Astrocyte of the hippocampus (primary cell): ENCODE measurements around the gene PNMA8C.
A peak's percentile ranks its signal among the peaks of the same experiment; 100 is the strongest.
"Not testable (repeated sequence)": the region's sequence is repeated elsewhere in the genome, so short reads cannot be mapped to it uniquely, and the experiment has no call there.

ENCODE experiments used
- DNase-seq: peaks from one replicate; pipeline ENCODE4 v3.0.0; 2011; ENCODE audit warnings: low read depth, low spot score

Gene PNMA8C

DNA sequence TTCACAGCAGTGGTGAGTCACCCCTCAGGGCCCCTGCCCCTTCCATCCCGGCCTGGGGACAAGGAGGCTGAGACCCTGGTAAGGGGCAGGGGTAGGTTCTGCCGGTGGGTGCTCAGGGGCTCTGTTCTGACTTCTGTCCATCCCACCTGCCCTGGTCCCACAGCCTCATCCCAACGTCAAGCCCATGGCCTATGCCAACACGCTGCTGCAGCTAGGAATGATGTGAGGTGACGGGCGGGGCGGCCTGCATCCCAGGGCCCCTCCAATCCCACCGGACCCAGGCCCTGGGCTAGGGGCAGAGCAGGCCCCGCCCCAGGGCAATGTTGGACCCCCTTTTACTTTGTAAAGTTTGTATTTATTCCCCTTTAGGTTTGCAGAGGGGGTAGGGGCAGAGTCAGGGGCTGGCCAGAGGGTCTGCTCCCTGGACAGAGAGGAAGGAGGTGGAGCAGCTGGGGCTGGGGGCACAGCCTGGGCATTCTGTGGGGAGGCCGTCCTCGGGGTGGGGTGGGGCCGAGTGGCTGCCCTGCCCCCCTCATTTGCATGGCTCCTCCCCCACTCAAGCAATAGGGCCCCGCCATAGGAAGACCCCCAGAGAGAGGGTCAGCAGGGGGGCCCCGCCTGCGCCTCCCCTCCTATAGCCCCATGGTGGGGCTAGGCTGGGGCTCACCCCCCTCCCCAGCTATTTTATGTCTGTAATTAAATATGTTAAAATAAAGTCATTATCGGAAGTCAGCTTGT, 38.4 kb downstream of the PNMA8C start:
- DNase-seq: no peak

DNA sequence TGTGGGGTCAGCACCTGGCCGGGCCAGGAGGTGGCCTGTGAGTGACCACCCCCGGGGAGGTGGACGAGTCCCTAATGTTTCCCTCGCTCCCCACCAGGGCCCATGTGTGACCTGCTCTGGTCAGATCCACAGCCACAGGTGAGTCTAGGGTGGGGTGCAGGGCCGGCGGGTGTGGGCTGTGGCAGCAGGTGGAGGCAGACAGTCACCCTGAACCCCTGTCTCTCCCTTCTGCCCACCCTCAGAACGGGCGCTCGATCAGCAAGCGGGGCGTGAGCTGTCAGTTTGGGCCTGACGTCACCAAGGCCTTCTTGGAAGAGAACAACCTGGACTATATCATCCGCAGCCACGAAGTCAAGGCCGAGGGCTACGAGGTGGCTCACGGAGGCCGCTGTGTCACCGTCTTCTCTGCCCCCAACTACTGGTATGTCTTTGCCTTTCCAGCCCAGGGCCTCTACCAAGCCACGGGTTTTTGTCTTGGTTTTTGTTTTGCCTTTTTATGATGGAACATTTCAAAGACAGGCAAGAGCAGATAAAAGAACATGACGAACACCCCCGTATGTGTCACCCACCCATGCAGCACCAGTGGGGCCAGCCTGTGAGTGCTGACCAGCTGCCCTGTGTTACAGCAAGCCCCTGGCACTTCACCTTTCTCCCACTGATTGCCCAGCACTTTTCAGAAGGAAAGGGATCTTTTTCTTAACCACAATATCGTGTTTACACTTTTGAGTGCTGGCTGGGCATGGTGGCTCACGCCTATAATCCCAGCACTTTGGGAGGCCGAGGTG, 40.2 kb downstream of the PNMA8C start:
- no peak for DNase-seq

DNA sequence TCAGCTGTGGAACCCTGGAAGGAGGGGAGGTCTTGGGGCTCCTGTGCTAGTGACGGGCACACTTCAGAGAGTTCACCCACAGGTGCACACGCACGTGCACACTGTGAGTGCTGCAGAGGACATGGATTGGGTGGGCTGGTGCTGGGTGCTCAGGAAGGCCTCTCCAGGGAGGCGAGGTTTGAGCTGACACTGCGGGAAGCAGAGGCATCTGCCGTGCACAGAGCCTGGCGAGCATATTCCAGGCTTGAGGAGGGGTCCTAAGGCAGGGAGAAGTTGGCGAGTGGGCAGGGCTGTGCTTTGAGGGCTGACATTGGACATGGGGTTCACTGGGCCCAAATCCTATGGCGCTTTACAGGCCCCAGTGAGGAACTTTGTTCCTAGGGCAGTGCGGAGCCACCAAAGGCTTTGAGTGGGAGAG, 41.0 kb downstream of the PNMA8C start:
- no peak for DNase-seq

DNA sequence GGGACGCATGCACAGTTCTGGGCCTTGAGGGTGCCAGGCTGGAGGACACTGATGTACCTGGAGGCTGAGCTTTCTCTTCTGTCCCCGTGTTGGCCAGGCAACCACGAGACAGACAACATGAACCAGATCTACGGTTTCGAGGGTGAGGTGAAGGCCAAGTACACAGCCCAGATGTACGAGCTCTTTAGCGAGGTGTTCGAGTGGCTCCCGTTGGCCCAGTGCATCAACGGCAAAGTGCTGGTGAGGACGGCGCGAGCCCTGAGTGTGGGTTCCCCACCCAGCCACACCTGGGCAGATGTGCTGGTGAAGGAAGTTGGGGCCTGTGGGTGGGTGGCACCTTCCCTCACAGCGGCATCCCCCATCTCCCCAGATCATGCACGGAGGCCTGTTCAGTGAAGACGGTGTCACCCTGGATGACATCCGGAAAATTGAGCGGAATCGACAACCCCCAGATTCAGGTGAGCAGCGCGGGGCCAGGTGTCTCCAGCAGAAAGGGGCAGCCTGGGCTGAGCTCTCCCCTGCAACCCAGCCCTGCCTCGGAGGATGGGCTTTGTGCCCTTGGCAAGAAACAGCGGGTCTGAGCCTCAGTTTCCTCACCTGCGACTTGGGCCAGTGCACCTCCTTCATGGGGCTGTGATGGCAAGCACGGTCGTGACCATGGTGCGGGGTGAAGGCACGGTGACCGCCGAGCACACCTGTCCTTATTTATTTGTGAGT, 41.6 kb downstream of the PNMA8C start:
- no peak for DNase-seq

DNA sequence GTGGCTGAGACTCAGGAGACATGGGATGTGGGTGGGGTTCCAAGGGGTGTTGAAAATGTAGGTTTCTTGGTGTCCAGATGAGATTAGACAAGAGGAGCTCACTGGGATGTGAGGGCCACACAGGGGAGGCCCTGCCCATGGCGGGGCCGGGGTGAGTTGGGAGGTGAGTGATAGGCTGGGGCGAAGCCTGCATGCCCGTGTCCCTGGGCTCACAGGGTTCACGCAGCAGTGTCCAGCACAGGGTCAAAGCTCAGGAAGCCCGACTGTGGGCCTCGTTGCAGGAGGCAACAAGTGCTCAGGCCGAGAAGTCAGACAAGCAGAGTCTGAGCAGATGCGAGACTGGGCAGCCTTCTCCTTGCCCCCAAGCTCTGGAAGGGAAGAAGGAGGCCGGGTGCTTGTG, 42.6 kb downstream of the PNMA8C start:
- no peak for DNase-seq

DNA sequence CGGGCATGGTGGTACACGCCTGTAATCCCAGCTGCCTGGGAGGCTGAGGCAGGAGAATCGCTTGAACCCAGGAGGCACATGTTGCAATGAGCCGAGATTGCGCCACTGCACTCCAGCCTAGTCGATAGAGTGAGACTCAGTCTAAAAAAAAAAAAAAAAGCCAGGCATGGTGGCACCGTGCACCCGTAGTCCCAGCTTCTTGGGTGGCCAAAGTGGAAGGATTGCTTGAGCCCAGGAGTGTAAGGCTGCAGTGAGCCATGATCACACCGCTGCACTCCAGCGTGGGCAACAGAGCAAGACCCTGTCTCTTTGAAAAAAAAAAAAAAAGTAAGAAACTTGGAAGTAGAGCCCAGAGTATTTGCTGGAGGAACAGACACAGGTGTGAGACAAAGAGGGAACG, 43.1 kb downstream of the PNMA8C start:
- no peak for DNase-seq

DNA sequence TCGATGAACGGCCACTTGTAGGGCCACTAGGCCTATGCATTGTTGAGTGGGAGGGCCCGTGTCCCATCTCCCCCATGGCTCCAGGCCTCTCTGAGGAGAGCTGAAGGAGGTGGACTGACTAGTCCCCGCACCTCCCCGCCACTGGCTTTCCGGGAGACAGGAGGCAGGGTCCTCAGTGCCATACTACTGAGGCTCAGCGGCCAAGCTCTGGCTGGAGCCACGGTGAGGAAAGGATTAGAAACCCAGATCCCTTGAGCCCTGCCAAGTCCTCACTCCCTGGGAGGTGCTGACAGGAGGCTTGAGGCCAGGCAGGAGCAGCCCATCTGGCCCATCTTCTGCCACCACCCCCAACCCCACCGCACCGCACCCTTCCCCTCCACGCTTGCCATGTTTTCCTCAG, 44.3 kb downstream of the PNMA8C start:
- no peak for DNase-seq

DNA sequence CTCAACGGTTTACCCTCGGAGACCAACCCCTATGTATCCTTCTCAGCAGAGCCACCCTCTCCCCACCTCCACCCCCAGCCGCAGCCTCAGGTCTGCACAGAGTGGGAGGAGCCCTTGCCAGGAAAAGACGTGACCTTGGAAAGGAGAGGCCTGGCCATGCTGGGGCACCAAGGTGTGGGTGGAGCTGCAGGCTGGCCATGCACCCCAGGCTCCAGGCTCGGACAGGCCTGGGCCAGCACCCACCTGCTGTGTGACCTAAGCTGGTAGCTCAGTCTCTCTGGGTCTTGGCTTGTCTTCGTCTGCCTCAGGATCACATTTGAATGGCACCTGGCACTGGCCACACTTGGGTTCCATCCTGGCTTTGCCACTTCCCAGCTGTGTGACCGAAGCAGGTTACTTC, 44.9 kb downstream of the PNMA8C start:
- DNase-seq: no peak

DNA sequence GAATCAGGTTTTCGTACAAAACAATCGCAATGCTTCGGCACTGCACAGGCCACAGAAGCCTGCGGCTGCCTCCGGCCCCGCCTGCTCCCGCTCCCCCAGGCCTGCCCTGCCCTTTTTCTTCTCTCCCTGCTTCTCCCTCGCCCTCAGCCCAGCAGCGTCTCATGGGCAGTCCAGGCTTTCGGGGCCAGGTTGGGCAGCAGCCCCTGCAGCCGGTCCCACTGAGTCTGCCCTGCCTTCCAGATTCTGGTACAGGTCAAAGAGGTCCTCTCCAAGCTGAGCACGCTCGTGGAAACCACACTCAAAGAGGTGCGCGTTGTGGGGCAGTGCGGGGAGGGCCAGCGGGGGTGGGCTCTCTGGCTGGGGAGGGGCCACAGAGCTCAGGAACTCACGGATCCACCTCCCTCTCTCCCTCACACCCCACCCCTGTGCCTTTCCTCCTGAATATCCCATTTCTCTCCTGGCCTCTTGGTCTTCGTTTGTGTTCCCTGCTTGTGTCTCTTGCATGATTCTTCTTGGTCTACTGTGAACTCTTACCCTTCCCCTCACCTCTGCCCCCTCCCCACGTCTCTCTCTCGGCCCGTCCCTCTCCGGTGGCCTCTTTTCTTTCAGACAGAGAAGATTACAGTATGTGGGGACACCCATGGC, 45.4 kb downstream of the PNMA8C start:
- no peak for DNase-seq

DNA sequence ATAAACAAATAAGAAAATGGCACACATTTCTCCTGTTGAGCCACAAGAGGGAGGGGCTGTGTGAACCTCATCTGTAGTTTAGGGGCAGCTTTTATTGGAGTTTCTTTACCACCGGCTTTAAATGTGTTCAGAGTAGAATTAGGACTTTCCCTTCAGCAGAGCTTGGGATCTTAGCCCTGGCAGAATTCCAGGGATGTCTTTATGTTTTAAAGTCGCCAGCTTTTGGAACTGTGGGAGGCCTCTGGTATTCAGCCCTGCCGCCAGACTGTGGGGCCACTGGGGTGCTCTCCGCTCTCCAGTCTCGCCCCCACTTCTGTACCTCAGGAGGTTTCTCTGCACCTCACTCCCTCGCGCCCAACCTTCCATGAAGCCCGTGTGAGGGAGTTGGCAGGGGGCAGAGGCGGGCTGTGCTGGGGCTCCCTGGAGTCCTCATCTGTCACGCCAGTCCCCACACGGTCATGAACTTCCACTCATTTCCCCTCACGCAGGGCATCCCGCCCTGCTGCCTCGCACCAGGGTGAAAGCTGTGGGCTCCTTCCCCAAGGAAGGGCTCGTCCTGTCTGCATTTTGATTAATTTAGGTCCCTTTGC, 46.9 kb downstream of the PNMA8C start:
- DNase-seq: no peak

DNA sequence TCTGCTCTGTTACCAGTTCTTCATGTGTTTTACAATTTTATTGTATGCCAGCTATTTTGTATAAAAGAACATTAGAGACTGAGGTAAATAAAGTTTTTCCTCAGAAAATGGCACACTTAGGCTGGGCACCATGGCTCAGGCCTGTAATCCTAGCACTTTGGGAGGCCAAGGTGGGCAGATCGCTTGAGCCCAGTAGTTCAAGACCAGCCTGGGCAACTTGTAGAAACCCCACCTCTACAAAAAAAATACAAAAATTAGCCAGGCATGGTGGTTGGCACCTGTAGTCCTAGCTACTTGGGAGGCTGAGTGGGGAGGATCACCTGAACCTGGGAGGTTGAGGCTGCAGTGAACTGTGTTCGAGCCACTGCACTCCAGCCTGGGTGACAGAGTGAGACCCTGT, 47.4 kb downstream of the PNMA8C start:
- no peak for DNase-seq

DNA sequence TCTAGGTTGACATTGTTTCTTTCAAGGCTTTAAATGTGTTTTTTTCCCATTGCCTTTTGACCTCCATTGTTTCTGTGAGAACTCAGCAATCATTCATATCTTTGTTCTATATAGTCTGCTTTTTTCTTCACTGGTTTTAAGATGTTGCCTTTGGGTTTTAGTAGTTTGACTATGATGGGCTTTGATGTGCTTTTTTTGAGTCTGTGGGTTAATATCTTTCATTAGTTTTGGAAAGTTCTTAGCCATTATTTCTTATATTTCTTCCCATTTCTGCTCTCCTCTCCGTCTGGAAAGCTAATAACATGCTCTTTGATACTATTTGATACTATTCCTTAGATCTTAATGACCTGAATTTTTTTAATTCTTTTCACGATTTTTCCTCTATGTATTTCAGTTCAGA, 48.0 kb downstream of the PNMA8C start:
- DNase-seq: no peak

DNA sequence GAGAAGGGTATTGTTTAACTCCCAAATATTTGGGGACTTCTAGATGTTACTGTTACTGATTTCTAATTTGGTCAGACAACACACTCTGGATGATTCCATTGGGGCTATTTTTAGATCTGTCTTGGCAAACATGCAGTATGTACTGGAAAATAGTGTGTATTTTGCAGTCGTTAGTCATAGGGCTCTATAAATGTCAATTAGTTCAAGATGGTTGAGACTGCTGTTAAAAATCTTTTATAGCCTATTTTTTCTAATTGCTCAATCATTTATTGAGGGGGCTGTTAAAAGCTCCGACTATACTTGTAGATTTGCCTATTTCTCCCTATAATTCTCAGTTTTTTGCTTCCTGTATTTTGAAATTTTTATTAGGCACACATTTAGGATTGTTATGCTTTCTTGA, 50.5 kb downstream of the PNMA8C start:
- DNase-seq: peak; percentile 58

DNA sequence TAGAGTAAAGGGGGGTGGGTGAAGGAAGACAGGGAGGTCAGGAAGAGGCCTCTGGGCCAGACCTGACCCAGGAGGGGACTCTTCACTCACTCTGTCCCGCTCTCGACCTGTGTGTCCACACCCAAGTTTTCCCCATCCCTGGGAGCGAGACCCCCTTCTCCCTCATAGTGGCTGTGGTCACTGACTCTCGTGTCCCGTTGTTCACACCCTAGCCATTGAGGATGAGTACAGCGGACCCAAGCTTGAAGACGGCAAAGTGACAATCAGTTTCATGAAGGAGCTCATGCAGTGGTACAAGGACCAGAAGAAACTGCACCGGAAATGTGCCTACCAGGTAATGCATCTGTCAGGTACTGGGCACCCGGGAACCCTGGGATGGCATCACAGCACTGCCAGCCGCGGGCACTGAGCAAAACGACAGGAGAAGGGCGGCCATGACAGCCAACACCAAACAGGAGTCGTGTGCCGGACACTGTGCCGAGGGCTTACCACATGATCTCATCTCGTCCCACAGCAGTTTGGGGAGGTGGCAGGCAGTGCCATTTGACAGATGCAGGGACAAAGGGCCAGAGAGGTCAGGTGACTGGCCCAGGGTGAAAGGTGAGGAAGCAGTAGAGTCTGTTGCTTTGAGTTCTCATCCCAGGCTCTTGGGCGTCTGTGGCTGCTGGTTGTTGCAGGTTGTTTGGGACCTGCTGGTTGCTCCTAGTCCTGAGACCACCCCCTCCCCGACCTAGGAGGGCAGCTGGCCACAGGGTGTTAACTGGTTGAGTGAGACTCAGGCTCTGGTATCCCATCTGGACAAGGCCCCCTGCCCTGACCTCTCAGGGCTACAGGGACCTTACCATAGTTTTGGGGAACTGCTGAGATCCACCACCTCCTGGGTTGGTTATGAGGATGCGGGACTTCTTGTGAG, 52.2 kb downstream of the PNMA8C start:
- DNase-seq: no peak

DNA sequence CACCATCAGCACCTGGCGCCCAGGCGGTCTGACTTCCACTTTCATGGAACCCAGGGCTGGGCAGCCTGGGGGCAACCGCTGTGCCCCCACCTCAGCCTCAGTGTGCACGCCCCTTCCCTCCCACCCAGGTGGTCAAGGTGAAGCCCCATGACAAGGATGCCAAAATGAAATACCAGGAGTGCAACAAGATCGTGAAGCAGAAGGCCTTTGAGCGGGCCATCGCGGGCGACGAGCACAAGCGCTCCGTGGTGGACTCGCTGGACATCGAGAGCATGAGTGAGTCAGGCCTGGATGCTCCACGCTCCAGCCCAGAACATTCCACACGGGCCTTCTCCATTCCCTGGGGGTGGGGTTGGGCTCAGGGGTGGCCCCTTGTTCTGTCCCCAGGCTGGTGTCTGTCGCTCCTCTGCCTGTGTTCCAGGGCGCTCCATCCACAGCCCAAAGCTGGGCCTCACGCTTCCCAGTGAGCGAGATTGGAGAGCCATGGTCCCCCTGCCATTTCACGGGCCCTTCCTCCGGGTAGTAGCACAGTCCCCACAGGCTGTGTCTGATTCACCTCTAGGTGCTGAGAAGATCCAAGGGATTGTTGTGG, 53.2 kb downstream of the PNMA8C start:
- DNase-seq: not testable (repeated sequence)
